ENCODE measurements around the gene NFYA. TPM values are rescaled to one million over a fixed set of nuclear protein-coding genes. Genes with fewer than 3 reads are reported as not detected.

The NFYA gene
- total and polyA plus RNA-seq, 2 of the 4 experiments (the other 2 are of a cell fraction), result 10.9 to 28.5 TPM

- Histone ChIP-seq H3K27me3 (ENCODE audit: control insufficient read depth, insufficient read depth, low read length) (peaks cover 8% of the 10 kb centered on the region), H3K4me3 (ENCODE audit: insufficient read depth, low read depth, low read length) (no peak overlapping the region), H2BK5ac (ENCODE audit: low read depth, low read length, poor library complexity, severe bottlenecking) (no peak overlapping the region), H3K36me3 (ENCODE audit: control insufficient read depth, insufficient read depth, low read length) (no peaks in the 10 kb centered on the region), H3K18ac (ENCODE audit: low read depth, low read length) (no peak overlapping the region), H3K23ac (ENCODE audit: low read depth, low read length) (no peak overlapping the region), H4K20me1 (ENCODE audit: insufficient read depth, low read length) (no peaks in the 10 kb centered on the region), H4K91ac (ENCODE audit: insufficient read depth, low read depth, low read length) (no peak overlapping the region), H2AK9ac (replicated peaks; ENCODE audit: low read depth, low read length, poor library complexity) (no peak overlapping the region), H2AFZ (replicated peaks; ENCODE audit: low read length, poor library complexity) (no peak overlapping the region), H2BK20ac (ENCODE audit: low read depth, low read length) (no peak overlapping the region), H3K14ac (replicated peaks; ENCODE audit: low read depth, low read length) (no peak overlapping the region), H2AK5ac (ENCODE audit: low read depth, low read length) (no peak overlapping the region), H3K79me1 (ENCODE audit: low read depth in 1 of 2, low read length in 2 of 2) (no peaks in the 10 kb centered on the region), H4K8ac (ENCODE audit: low read depth in 2 of 2, low read length in 2 of 2) (no peak overlapping the region), H3K4me1 (ENCODE audit: control insufficient read depth, insufficient read depth, low read length) (peaks cover 2% of the 10 kb centered on the region; the same call in 1 of the 2 replicates), H3K4ac (ENCODE audit: low read depth, low read length) (no peak overlapping the region), H3K56ac (ENCODE audit: extremely low read depth, insufficient read depth, low read length) (no peak overlapping the region), H3K27ac (ENCODE audit: insufficient read depth, low read length) (no peak overlapping the region), H3K9me1 (ENCODE audit: insufficient read depth, low read length) (no peaks in the 10 kb centered on the region), H4K5ac (ENCODE audit: low read depth, low read length) (no peak overlapping the region), H3K9me3 (ENCODE audit: control insufficient read depth, insufficient read depth, low read length) (peaks cover 2% of the 10 kb centered on the region; the same call in 1 of the 2 replicates), H3K9ac (ENCODE audit: low read depth, low read length) (no peak overlapping the region), H2BK15ac (ENCODE audit: low read depth, low read length) (no peak overlapping the region), H3K4me2 (ENCODE audit: low read depth, low read length) (no peak overlapping the region), H2BK120ac (ENCODE audit: low read depth, low read length) (no peak overlapping the region)
- intact Hi-C loops (cut with micrococcal nuclease), result loop anchor here (10.0 kb wide), 1 partner anchor 1678 kb away; no protein-coding TSS in a partner anchor
- DNase-seq (no peak), ATAC-seq (ENCODE audit: low read depth) (no peak)
- POLR2A ChIA-PET (ENCODE audit: unreplicated experiment), result no interaction called here
- no TSS peak for BruUV-seq (replicated peaks)
- TF ChIP-seq FOS (IDR thresholded peaks at IDR 0.05; ENCODE audit: low read depth, low read length), result no peak
- no peak for TF ChIP-seq SMC3 (IDR thresholded peaks at IDR 0.05; ENCODE audit: low read depth, low read length)
- no peak for TF ChIP-seq ELK1 (IDR thresholded peaks at IDR 0.05; ENCODE audit: borderline replicate concordance, low read depth, low read length)
- no peak for TF ChIP-seq RFX5 (IDR thresholded peaks at IDR 0.05; ENCODE audit: low read depth, low read length)
- TF ChIP-seq MAZ (IDR thresholded peaks at IDR 0.05; ENCODE audit: borderline replicate concordance, low read depth, low read length), result no peak
- no peak for TF ChIP-seq CHD1 (IDR thresholded peaks at IDR 0.05; ENCODE audit: low read depth, low read length)
- TF ChIP-seq RAD21 (IDR thresholded peaks at IDR 0.05; ENCODE audit: low read length), result no peak
- TF ChIP-seq USF2 (IDR thresholded peaks at IDR 0.05; ENCODE audit: low read depth, low read length), result no peak
- TF ChIP-seq RCOR1 (IDR thresholded peaks at IDR 0.05; ENCODE audit: insufficient replicate concordance, low read length), result no peak
- no peak for TF ChIP-seq BHLHE40 (IDR thresholded peaks at IDR 0.05; ENCODE audit: low read depth, low read length)
- no peak for TF ChIP-seq CEBPB (IDR thresholded peaks at IDR 0.05; ENCODE audit: low read depth, low read length)
- no peak for TF ChIP-seq MXI1 (IDR thresholded peaks at IDR 0.05; ENCODE audit: borderline replicate concordance, low read depth, low read length)
- no peak for TF ChIP-seq POLR2A (IDR thresholded peaks at IDR 0.05; ENCODE audit: low read depth, low read length)
- no peak for TF ChIP-seq MAFK (IDR thresholded peaks at IDR 0.05; ENCODE audit: low read depth, low read length)
- no peak for TF ChIP-seq CTCF (conservative IDR thresholded peaks at IDR 0.05; ENCODE audit: low read depth, low read length)
- TF ChIP-seq NFE2L2 (IDR thresholded peaks at IDR 0.05; ENCODE audit: low read depth, low read length), result no peak
- in situ Hi-C loops (cut with MboI; ENCODE audit: low sequenced_read_pairs), result loop anchor here (5.0 to 10.0 kb wide), 2 partner anchors 126 to 468 kb away; no protein-coding TSS in a partner anchor
- dilution Hi-C loops (cut with HindIII; ENCODE audit: low sequenced_read_pairs, unreplicated experiment), result no loop called here
- CTCF ChIA-PET, result interaction anchor here (0.9 kb wide), 1 partner anchor 127 kb away, joined by 3 read pairs; no protein-coding TSS in a partner anchor
- 100% methylated on average over 2 of the region's 3 CpGs; no CpG with 5 or more reads in 1 of the 2 experiments for WGBS, 2 experiments (ENCODE audit: extremely low coverage in 2 of 2, insufficient read length in 1 of 2)
Observed at GRCh38 chr6:41023114-41023513, 49.7 kb upstream of the NFYA start.

Measured in IMR-90 (cell line).